Fibroblast of skin of back (primary cell): ENCODE measurements around the gene PIK3R2.

Source experiments
- DNase-seq: peaks from one replicate; pipeline ENCODE4 v3.0.0-alpha.2; 2013

PIK3R2 gene

DNA sequence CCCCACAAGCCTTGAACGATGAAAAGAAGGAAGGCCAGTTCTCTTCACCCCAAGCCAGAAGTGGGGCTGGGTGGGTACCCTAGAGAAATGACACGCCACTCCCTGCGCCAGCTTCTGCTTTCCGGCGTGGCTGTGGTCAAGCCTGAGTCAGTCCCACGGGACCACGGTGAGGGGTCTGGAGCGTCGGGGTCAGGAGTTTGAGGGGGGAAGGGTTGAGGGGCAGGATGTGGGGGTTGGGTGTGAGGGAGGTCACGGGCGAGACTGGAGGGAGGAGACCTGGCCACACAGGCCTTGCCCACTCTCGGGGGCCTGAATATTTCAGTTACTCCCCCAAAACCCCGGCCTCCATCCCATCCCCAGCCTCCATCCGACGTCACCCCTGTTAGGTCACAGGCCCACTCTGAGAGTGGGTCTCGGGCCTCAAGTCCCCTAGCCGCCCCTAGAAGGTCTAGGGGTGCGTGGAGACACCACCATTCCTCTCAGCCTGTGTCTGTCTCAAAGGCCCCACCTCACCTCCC lies 20.1 kb downstream of the PIK3R2 start:
- DNase-seq = peak; percentile 58

DNA sequence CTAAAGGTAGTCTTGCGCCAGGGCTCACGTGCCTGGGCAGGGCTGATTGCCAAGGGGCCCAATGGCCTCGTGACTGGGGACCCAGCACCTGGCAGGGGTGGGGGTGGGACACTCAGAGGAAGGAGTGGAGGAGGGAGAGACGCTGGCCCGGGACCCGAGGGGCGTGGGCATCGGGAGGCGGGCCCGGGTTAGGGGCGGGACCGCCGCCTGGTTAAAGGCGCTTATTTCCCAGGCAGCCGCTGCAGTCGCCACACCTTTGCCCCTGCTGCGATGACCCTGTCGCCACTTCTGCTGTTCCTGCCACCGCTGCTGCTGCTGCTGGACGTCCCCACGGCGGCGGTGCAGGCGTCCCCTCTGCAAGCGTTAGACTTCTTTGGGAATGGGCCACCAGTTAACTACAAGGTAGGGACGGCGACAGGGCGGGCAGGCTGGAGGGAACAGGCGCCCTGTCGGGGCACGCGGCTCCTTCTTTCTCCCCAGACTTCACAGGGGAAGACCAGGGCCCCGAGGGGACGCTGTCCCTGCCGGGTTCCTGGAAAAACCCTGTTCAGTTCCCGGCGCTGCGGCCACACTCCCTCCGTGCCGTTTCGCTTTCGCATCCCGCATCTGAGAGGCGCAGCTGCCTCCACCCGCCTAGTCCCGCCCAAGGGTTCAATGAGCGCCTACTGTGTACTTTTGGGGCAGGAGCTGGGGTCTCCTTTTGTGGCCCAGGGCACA lies 20.8 kb downstream of the PIK3R2 start, which contains the start of gene IFI30:
Gene IFI30, plus strand, starts transcription at position 242 of the 717 bp plus-strand sequence. Its CDS starts 29 bp downstream, at position 271.
- peak; percentile 33 for DNase-seq

DNA sequence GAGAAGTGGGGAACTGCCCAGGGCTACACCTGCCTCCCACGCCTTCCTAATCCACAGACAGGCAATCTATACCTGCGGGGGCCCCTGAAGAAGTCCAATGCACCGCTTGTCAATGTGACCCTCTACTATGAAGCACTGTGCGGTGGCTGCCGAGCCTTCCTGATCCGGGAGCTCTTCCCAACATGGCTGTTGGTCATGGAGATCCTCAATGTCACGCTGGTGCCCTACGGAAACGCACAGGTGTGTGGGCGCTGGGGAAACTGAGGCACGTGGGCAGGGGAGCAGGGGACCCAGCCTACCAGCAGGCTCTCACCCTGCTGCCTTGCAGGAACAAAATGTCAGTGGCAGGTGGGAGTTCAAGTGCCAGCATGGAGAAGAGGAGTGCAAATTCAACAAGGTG lies 22.0 kb downstream of the PIK3R2 start:
- DNase-seq = no peak

DNA sequence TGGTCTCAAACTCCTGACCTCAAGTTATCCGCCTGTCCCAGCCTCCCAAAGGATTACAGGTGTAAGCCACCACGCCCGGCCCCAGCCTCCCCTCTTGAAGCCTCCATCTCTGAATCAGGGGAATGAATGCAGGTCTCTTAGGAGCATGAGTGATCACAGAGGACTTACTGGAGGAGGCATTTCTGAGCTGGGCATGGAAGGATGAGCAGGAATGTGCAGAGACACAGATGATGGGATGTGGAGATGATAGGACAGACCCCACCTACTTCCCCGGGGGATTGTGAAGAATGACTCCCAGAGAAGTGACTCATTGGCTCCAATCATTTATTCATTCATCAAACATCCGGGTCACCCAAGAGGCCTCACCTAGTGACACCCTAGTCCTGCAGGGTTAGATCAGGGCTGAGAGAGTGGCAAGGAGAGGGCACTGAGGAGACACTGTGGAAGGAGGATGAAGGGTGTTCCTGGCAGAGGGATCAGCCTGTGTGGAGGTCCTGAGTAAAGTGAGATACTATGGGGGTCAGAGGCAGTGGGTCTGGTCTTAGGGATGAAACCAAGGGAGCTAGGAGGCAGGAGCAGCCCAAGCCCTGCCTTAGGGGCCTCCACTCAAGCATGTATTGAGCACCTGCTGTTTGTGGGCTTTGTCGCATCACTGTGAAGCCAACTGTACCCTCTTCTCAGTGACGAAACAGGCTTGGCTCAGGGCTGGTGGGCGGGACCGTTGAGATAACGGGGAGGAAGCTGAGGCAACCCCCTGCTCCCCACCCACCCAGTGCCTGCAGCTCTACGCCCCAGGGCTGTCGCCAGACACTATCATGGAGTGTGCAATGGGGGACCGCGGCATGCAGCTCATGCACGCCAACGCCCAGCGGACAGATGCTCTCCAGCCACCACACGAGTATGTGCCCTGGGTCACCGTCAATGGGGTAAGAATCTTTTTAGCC lies 23.7 kb downstream of the PIK3R2 start:
- no peak for DNase-seq

DNA sequence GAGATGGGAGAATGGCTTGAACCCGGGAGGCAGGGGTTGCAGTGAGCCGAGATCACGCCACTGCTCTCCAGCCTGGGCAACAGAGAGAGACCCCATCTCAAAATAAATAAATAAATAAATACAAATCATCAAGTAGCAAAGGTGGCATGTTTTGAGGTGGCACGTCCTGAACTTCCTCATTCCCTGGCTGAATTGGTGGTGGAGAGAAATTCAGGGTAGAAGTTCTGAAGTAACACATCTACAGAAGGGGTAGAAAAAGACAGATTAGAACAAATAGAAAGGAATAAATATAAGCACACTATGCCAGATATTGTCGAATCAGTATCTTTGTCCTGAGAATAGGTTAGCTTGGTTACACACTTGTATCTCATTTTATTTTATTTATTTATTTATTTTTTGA lies 27.0 kb downstream of the PIK3R2 start:
- no peak for DNase-seq

DNA sequence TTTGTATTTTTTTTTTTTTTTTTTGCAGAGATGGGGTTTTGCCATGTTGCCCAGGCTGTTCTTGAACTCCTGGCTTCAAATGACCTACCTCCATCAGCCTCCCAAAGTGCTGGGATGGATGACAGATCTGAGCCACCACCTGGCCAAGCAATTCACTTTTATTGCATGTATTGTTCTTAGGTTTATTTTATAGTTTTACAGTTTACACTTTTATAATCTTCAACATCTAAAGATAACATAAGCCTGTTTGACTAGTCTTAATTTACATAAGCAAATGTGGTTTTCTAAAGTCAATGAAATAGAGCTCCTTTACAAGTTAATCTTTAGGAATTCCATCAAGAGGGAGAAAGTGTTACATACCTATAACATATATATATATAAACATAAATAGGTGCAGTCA lies 30.6 kb downstream of the PIK3R2 start:
- DNase-seq = no peak

DNA sequence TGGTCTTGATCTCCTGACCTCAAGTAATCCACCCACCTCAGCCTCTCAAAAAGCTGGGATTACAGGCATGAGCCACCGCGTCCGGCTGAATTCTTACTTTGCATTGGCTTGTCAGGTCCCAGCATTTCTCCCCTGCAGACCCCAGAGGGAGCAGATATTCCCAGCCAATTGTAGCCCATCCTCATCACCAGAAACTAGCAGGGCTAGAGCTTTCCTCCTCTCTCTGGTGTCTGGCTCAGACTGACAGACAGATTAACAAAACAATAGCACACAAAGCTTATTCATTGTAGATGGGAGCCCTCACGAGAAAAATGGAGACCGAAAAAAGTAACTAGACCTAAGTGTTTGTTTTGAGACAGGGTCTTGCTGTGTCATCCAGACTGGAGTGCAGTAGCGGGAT lies 32.6 kb downstream of the PIK3R2 start:
- DNase-seq = no peak

DNA sequence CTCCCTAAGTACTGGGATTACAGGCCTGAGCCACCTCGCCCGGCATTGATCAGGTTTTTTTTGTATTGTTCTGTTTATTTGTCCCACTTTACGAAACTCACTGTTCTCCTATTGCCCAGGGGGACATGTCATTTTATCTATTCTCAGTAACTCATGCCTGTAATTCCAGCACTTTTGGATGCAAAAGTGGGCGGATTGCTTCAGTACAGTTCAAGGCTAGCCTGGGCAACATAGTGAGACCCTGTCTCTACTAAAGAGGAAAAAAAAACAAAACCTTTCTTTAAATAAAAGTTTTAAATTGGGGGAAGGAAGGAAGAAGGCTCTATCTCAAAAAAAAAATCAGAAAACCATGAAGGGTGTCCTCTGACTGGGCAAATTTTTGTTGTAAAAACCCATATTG lies 37.3 kb downstream of the PIK3R2 start:
- no peak for DNase-seq

DNA sequence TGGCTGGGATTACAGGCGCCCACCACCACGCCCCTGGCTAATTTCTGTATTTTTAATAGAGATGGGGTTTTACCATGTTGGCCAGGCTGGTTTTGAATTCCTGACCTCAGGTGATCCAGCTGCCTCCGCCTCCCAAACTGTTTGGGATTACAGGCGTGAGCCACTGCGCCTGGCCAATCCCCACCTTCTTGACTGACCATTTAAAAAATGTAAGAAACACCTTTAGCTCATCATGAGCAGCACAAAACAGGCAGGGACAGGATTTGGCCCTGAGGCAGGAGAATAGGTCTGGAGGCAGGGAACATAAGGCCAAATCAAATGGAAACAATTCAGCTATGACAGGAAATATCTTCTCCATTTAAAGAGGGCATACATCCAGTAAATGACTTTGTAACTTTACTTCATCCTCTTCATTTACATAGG lies 38.7 kb downstream of the PIK3R2 start:
- no peak for DNase-seq

DNA sequence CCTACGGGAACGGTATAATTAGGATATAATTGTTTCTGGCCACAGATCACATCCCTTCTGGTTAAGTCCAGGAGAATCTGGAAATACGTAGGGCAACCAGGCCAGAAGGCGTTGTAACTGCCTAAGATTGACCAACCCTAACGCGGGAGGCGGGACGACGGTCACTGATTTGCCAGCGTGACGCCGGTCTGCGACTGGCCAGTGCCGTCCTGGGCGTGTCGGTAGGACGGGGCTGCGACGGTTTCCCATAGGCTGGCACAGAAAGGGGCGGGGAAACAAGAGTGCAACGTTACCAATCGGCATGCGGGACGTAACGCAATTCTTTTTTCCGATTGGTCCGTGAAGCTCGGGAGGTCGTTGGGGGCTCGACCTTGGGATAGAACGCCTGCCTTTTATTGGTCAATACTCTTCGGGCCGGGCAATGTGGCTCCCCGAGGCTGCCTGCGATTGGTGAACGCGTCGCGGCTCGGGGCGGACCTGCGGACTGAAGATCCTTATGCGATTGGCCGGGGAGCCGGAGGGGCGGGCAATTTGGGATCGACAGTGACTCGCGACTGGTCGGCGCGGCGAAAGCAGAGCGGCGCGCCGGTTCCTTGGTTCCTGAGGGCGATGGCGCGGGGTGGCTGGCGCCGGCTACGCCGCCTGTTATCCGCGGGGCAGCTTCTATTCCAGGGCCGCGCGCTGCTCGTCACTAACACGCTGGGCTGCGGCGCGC lies 39.9 kb downstream of the PIK3R2 start, which contains the start of gene MPV17L2:
Gene MPV17L2, plus strand, starts transcription at position 546 of the 715 bp plus-strand sequence. Its CDS starts 64 bp downstream, at position 610.
- DNase-seq = peak; percentile 100

DNA sequence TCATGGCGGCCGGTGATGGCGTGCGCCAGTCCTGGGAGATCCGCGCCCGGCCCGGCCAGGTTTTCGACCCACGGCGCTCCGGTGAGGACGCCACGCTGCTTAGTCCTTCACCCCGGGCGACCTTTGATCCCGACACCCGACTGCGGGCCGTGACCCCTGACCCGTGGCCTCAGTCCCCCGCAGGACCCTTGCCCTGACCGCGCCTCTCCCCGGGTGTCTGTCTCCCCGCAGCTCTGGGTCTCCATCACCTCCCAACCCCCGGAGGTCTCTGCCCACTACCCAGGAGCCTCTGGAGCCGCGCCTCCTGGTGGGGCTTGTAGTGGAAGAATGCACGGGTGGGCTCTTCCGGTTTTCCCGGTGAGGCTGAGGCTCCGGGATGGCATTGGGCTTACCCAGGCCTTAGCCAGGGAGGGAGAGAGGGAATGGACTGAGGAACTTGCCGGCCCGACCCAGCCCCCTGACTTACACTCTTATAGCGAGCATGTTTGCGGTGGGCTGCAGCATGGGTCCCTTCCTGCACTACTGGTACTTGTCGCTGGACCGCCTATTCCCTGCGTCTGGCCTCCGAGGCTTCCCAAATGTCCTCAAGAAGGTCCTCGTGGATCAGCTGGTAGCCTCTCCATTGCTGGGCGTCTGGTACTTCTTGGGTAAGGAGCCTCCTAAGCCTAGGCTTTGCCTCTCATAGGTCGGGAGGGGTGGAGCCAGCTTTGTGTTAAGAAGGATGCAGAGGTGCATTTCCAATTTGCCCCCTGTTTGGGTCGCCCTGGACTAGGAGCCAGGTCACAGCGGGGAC lies 40.6 kb downstream of the PIK3R2 start:
- DNase-seq = no peak

DNA sequence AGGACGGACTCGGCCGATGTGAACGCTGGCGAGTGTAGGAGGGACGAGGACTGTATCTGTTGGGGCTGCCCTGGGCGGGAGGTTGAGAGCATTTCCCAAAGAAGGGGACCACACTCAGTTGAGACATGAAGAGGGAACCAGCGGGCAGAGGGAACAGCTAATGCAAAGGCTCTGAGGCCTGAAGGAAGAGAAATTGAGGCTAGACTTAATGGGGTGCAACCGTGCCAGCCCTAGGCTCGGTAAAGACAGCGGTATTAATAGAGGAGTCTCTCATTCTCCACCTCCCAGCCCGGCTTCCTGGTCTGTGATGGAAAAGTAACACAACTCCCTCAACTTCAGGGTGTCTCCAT lies 41.2 kb downstream of the PIK3R2 start:
- no peak for DNase-seq

DNA sequence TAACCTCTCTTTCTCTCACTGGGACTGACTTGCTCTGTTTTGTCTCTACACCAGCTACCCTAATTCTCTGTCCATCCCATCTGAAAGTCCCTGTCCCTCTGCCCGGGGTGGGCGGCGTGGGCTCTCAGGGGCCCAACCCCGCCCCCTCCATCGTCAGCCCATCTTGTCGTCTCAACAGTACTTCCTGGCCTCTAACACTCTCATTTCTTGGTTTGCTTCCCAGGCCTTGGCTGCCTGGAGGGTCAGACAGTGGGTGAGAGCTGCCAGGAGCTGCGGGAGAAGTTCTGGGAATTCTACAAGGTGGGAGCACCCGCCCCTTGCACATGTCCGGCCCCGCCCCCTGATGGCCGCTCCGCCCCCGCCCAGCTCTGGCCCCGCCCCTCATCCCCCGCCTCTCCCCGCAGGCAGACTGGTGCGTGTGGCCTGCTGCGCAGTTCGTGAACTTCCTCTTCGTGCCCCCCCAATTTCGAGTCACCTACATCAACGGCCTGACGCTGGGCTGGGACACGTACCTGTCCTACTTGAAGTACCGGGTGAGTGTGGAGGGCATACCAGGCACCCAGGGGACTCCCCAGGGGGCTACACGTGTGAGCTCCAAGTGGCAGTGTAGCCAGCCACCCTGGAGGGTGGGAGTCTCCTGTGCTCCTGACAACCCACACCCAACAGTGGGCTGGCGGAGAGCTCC lies 41.7 kb downstream of the PIK3R2 start:
- DNase-seq = no peak

DNA sequence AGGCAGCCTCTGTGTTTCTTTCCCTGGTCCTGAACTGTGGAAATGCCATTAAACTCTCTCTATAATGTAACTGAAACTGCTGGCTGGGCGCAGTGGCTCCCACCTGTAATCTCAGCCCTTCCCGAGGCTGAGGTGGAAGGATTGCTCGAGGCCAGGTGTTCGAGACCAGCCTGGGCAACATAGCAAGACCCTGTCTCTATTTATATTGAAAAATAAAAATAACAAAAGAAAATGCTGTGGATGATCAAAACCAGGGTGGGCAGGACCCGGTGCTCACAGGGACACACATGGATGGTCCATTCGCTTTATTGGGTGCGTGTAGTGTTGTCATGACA lies 43.5 kb downstream of the PIK3R2 start:
- DNase-seq = no peak

DNA sequence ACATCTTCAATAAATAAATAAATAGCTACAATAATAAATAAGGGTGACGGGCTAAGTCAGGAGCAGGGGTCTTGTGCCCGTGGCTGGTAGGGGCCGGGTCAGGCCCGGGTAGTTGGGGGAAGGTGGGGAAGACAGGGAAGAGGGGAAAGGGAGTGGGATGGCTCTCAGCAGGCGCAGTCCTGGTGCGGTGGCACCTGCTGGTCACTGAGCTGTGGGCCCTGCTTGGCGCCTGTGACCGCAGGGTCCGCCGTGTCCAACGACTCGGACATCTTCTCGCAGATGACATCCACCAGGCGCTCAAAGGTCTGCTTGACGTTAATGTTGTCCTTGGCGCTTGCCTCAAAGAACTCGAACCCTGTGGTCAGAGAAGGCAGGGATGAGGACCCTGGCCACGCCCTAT lies 44.3 kb downstream of the PIK3R2 start:
- DNase-seq = no peak

DNA sequence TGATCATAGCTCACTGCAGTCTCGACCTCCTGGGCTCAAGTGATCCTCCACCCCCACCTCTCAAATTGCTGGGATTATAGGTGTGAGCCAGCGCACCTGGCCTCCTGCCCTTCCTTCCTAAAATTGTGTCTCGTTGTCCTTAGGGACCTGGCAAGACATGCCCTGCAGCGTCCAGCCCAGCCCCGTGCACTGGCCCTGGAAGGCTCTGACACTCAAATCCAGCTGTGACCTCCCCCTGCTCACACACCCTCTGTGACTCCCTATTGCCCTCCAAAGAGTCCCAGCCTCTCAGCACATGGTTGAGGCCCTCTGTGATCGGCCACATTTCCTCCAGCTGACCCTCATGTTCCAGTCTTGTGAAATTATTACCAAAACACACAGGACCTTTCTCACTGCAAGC lies 45.0 kb downstream of the PIK3R2 start:
- no peak for DNase-seq

DNA sequence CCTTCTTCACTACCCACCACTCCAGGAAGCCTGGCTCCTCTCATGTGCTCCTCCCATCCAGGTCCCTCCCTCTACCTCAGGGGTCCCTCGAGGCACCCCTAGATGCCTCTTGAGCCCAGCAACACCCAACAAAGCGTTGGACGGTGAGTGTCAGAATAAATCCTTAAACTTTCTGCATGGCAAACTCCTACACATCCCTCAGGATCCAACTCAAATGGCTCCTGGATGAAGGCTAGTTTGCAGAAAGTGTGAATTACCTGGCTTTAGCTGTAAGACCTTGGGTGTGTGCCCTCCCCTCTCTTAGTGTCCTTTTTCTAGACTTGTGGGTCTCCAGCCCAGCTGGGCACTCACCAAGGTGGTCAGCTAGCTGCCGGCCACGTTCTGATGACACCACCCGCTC lies 45.4 kb downstream of the PIK3R2 start:
- no peak for DNase-seq

DNA sequence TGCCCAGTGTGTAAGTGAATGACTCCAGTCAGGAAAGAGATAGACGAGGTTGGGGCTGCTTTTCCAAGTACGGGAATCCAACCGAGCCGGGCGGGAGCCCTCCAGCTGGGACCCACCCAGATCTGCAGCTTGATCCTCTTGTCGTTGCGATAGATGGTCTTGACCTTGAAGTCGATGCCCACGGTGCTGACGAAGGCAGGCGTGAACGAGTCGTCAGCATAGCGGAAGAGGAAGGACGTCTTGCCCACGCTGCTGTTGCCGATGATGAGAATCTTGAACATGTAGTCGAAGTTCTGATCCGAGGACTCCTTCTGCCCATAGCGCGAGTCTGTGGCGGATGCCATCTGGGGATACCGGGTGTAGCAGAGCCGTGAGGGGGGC lies 49.4 kb downstream of the PIK3R2 start:
- DNase-seq = no peak

DNA sequence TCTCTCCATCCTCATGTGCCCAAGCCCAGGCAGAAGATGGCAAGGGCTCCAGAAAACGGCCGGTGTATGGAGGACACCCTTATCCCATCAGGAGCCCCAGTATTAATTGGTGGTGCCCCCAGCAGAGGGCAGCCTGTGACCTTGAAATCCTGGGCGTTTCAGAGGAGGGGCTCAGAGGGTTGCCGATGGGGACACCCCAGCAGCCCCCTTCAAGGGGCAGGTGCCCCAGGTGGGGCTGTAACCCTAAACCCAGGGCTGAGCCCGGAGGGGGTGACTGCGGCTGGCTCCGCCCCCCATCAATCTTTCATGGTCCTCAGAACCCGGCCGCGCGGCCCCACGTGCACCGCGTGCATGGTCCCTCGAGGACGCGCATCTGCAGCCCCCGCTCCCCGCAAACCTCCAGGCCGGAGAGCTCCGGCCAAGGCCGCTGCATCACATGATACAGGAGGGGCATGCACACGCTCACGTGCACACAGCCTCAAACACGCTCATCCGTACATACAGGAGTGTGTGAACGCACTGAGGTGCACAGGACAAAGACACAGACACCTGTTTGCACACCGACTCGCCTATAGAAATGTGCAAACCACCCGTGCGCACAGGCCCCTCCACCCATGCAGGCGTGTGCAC lies 49.9 kb downstream of the PIK3R2 start:
- DNase-seq = no peak

DNA sequence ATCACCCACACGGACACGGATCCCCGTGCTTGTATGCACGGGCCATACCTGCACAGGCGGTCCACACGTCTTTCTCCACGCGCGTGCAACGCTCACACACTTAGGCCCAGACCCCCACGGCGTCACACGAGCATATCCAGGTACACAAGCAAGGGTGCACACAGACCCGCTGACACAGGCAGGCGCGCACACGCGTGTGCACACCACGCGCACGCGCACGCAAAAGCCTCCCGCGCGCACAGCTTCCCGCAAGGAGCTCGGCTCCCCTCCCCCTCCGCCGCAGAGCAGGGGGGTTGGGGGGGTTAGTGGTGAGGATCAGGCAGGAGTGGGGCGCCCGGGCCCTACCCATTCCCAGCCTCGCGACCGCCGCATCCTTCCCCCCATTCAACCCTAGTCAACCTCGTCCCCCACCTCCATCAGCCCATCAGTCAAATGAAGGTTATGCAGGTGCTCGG lies 50.5 kb downstream of the PIK3R2 start:
- no peak for DNase-seq

DNA sequence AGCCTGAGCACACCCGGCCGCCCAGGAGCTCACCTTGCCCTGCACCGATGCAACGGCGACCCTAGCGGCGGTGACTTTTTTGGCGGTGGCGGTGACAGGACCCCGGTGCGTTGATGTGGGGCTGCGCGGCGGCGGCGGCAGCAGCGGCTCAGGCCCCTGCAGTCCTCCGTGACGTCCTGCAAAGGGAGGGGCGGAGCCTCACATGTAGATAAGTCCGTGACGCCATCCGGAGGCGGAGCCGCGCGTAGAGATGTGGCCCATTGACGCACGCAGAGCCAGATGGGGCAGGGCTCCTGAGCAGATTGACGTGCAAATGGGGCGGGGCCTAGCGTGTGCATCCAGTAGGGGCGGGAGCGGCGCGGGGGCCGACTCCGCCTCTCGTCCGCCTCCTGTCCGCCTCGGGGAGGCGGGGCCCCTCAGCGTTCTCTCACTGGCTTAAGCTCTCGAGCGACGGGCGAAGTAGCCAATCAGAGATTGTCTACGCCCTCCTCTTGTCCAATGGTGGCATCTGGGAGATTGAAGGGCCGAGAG lies 51.0 kb downstream of the PIK3R2 start, which contains the start of gene RAB3A:
Gene RAB3A, minus strand, starts transcription at position 180 of the 531 bp plus-strand sequence. CDS start 1,302 bp downstream, outside the sequence.
- DNase-seq = peak; percentile 100
